H54 (cell line): ENCODE data around the gene TCF12.

ENCODE experiments used
- DNase-seq: peaks from one replicate; pipeline ENCODE4 v3.0.0; 2011; ENCODE audit warnings: low spot score, mixed read lengths; ENCODE audit not compliant: insufficient read length
- FAIRE-seq: peaks from 3 replicates; lab custom pipeline; 2011; peaks lifted over from hg19 to GRCh38; lab: Jason Lieb, UNC
- POLR2A ChIP-seq: IDR thresholded peaks from 2 replicates; pipeline ENCODE4 v1.6.1; 2011; ENCODE audit warnings: low read depth, mild to moderate bottlenecking, low read length

Gene TCF12

GRCh38 chr15:56918046-56918938, at the start of gene TCF12:
TSS of gene TCF12 (plus strand) at chr15:56918644. CDS start at chr15:56919914, 1,270 bp downstream.
- FAIRE-seq, result no peak
- DNase-seq, result peak; percentile 45
- peak; percentile 29 for TF ChIP-seq POLR2A

GRCh38 chr15:56869573-56869972, 48.9 kb upstream of the TCF12 start:
- TF ChIP-seq POLR2A, result no peak
- no peak for FAIRE-seq
- no peak for DNase-seq

GRCh38 chr15:56871185-56871584, 47.3 kb upstream of the TCF12 start:
- FAIRE-seq (peak; percentile 86), DNase-seq (peak; percentile 11)

GRCh38 chr15:56871867-56872266, 46.6 kb upstream of the TCF12 start:
- TF ChIP-seq POLR2A, result no peak
- DNase-seq, result no peak
- no peak for FAIRE-seq

More at GRCh38 chr15:56871185-56871584, 47.3 kb upstream of the TCF12 start:
- no peak for TF ChIP-seq POLR2A

GRCh38 chr15:56877255-56877970, 41.0 kb upstream of the TCF12 start:
- DNase-seq (no peak), FAIRE-seq (no peak)
- no peak for TF ChIP-seq POLR2A

- DNase-seq, result no peak
- TF ChIP-seq POLR2A, result no peak
- FAIRE-seq, result no peak
These were observed 38.9 kb upstream of the TCF12 start for GRCh38 chr15:56879502-56879901.

- TF ChIP-seq POLR2A, result no peak
- FAIRE-seq (no peak), DNase-seq (no peak)
These were observed 35.4 kb upstream of the TCF12 start for GRCh38 chr15:56883088-56883487.

- no peak for DNase-seq
- no peak for FAIRE-seq
- TF ChIP-seq POLR2A, result no peak
These were observed 32.0 kb upstream of the TCF12 start for GRCh38 chr15:56886363-56886931.

- peak; percentile 88 for TF ChIP-seq POLR2A
- no peak for FAIRE-seq
- peak; percentile 70 for DNase-seq
These were observed 31.3 kb upstream of the TCF12 start for GRCh38 chr15:56886932-56887781.

GRCh38 chr15:56887782-56888438, 30.5 kb upstream of the TCF12 start:
- TF ChIP-seq POLR2A, result no peak
- DNase-seq (no peak), FAIRE-seq (no peak)

- DNase-seq, result no peak
- FAIRE-seq, result no peak
- no peak for TF ChIP-seq POLR2A
These were observed 28.4 kb upstream of the TCF12 start for GRCh38 chr15:56890038-56890437.

- TF ChIP-seq POLR2A, result no peak
These were observed 26.5 kb upstream of the TCF12 start for GRCh38 chr15:56891852-56892440.

More at GRCh38 chr15:56891852-56892440, 26.5 kb upstream of the TCF12 start:
- DNase-seq, result no peak
- no peak for FAIRE-seq
